ENCODE measurements around the gene UAP1L1.
A peak's percentile ranks its signal among the peaks of the same experiment; 100 is the strongest.

UAP1L1 gene

DNA sequence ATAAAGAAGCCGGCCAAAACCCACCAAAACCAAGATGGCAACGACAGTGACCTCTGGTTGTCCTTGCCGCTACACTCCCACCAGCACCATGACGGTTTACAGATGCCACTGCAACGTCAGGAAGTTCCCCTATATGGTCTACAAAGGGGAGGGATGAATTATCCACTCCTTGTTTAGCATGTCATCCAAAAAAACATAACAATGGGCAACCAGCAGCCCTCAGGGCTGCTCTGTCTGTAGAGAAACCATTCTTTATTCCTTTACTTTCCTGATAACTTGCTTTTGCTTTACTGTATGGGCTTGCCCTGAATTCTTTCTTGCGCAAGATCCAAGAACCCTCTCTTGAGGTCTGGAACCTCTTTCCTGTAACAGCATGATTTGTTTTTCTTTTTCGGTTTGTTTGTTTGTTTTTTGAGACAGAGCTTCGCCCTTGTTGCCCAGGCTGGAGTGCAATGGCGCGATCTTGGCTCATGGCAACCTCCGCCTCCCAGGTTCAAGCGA, 2.0 kb upstream of the UAP1L1 start:
- DNase-seq (ENCODE audit: low spot score): no peak

GRCh38 chr9:137076636-137077009, 694 bp upstream of the UAP1L1 start:
- DNase-seq (ENCODE audit: low spot score): no peak

DNA sequence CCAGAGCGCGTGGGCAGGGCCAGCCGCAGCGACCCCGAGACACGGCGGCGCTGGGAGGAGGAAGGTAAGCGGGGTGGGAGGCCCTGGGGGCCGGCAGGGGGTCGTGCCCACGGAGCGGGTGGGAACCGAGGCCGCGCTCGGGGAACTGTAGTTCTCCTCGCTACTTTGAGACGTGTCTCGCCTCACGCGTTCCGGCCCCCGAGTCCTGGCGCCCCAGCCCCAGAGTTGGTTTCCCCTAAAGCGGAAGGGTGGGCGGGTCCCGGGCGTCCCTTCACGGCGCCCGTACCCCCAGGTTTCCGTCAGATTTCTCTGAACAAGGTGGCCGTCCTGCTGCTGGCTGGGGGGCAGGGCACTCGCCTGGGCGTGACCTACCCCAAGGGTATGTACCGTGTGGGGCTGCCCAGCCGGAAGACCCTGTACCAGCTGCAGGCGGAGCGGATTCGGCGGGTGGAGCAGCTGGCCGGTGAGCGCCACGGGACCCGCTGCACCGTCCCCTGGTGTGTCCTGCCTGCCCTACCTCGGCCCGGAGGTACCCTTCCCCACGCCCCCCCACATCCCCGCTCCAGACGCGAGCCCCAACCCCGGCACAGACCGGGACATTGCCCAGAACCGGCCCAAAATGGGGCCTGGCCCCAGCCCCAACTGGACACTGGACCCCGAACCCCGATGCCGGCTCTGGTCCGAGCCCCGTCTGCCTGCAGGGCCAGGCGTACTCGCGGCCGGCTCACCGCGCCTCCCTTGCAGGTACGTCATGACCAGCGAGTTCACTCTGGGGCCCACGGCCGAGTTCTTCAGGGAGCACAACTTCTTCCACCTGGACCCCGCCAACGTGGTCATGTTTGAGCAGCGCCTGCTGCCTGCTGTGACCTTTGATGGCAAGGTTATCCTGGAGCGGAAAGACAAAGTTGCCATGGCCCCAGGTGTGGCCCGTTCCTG, 709 bp downstream of the UAP1L1 start:
- DNase-seq (ENCODE audit: low spot score): no peak

DNA sequence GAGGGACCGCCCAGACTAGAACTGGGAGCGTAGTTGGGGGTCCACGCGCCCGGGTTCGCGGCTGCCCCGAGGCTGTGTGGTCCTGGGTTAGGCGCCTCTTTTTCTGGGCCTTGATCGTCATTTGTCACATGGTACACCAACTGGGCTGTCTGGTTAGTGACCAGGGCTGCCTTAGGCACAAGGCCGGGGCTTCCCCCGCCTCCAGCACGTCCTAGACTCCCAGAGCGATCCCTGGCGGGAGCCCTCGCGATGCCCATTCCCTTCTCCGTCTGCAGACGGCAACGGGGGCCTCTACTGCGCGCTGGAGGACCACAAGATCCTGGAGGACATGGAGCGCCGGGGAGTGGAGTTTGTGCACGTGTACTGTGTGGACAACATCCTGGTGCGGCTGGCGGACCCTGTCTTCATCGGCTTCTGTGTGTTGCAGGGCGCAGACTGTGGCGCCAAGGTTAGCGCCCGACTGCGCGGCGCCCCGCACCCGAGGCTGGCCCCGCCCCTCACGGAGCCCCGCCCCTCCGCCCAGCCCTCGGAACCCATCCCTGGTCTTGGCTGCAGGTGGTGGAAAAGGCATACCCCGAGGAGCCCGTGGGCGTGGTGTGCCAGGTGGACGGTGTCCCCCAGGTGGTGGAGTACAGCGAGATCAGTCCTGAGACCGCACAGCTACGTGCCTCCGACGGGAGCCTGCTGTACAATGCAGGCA, 1.5 kb downstream of the UAP1L1 start:
- DNase-seq (ENCODE audit: low spot score): no peak

- no peak for DNase-seq (ENCODE audit: low spot score)
Measured at GRCh38 chr9:137079401-137079787, 2.1 kb downstream of the UAP1L1 start.

DNA sequence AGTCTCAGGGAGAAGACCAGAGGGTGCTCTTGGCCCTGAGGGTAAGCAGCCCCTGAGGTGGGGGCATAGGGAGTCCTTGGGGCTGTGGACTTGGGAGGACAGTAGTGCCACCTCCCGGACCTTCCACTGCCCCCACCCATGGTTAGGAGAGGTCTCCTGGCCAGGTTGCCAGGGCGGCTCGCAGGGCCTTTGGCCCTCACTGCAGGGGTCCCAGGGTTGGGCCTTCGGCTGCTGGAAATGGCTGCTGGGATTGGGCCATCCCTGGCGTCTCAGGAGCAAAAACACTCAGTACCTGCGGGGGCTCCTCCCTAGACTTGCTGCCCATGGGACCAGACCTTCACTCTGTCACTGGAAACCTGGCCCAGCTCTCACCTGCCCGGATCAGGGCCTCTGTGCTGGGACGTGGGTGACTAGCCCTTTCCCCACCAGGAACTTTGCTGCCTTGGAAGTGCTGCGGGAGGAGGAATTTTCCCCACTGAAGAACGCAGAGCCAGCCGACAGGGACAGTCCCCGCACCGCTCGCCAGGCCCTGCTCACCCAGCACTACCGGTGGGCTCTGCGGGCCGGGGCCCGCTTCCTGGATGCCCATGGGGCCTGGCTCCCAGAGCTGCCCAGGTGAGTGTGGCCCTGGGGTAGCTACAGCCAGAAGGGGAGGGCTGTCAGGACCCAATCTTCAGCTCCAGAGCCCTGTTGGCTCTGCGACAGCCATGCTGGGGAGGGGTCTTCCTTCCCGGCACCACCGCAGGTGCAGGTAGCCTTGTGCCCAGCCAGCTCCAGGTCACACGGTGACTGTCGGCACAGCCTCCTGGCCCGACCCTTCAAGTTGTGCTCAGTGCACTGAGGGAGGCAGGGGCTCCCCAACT, 3.2 kb downstream of the UAP1L1 start:
- DNase-seq (ENCODE audit: low spot score): no peak

- DNase-seq (ENCODE audit: low spot score): no peak
Measured at GRCh38 chr9:137082222-137082924, 5.1 kb downstream of the UAP1L1 start.

DNA sequence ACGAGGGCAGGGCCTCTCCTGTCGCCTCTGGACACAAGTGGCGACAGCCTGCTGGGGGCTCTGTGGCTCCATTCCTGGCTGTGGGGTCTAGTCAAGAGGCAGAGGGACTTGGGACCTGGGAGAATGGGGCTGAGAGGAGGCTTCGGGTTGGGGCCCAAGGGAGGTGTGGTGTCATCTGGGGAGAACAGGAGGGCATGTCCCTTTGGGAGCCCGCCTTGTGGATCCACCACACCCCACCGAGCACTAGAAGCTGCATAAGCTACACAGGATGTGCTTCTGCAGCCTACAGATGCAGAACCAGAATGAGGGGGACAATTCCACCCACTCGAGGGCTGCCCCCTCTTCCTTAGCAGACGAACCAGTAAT, 5.6 kb downstream of the UAP1L1 start:
- DNase-seq (ENCODE audit: low spot score): no peak

GRCh38 chr9:137083394-137084004, 6.2 kb downstream of the UAP1L1 start:
- no peak for DNase-seq (ENCODE audit: low spot score)

GRCh38 chr9:137084526-137084925, 7.2 kb downstream of the UAP1L1 start:
- no peak for DNase-seq (ENCODE audit: low spot score)

- DNase-seq (ENCODE audit: low spot score): no peak
Measured at GRCh38 chr9:137085920-137086530, 8.7 kb downstream of the UAP1L1 start.

GRCh38 chr9:137086531-137087408, 9.5 kb downstream of the UAP1L1 start, which contains the start of gene MAN1B1:
MAN1B1 (plus strand) TSS chr9:137086985; CDS start chr9:137087000, 15 bp downstream.
- peak; percentile 97 for DNase-seq (ENCODE audit: low spot score)

GRCh38 chr9:137087409-137087925, 10.2 kb downstream of the UAP1L1 start:
- DNase-seq (ENCODE audit: low spot score): no peak

GRCh38 chr9:137088121-137088520, 10.8 kb downstream of the UAP1L1 start:
- no peak for DNase-seq (ENCODE audit: low spot score)

DNA sequence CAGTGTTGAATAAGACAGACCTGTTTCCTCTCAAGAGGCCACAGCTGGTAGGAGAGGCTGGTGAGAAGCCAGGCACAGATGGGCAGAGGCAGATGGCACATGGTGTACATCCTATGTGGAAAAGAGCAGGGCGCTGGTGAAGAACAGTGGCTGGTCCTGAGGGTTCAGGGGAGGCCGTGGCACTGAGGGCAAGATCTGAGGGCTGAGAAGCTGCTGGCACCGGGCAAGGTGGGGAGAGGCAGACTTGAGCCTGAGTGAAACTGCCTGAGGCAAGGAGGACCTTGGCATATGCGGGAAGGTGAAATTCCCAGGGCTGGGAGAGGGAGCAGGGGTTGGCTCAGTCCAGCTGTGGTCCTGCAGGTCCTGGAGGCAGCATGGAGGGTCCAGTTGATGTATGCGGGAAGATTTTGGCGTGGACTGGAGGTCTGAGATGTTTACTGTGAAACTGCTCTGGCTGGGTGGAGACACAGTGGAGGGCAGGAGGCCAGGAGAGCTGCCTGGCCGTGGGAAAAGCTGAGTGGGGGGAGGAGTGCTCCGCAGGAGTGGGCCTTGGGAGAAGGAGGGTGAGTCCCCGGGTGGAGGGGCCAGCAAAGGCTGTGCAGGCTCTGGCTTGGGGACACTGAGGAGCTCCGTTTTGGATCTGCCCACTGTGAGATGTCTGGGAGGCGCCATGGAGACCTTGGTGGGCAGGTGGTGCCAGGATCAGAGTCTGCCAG, 12.1 kb downstream of the UAP1L1 start:
- no peak for DNase-seq (ENCODE audit: low spot score)

- DNase-seq (ENCODE audit: low spot score): no peak
Measured at GRCh38 chr9:137095664-137096517, 18.6 kb downstream of the UAP1L1 start.

- DNase-seq (ENCODE audit: low spot score): no peak
Measured at GRCh38 chr9:137096785-137097546, 19.6 kb downstream of the UAP1L1 start.
